Urinary bladder (tissue), 4 donors: ENCODE measurements around the gene ART3. TPM values are rescaled to one million over a fixed set of nuclear protein-coding genes. Genes with fewer than 3 reads are reported as not detected.

Source experiments
- DNase-seq: peaks from one replicate; pipeline ENCODE4 v3.0.0-alpha.2; 2015; ENCODE audit errors: extremely low spot score
- H3K27ac ChIP-seq: one replicate; pipeline ENCODE4 v1.5.1; 2013; ENCODE audit warnings: low read depth, mild to moderate bottlenecking, moderate library complexity
- H3K36me3 ChIP-seq: one replicate; pipeline ENCODE4 v1.6.1; 2013; ENCODE audit warnings: mild to moderate bottlenecking, moderate library complexity; ENCODE audit not compliant: insufficient read depth
- H3K4me1 ChIP-seq: one replicate; pipeline ENCODE4 v1.6.1; 2013; ENCODE audit warnings: mild to moderate bottlenecking, moderate library complexity; ENCODE audit not compliant: insufficient read depth
- H3K4me3 ChIP-seq: one replicate; pipeline ENCODE4 v1.5.1; 2013; ENCODE audit warnings: low read depth, low read length
- WGBS: extraction: QIAGEN DNeasy Blood & Tissue Kit; methylation state at CpG from one replicate; pipeline ENCODE4 v1.1.7; 2013; 5-methylcytosine and 5-hydroxymethylcytosine counted together
- polyA plus RNA-seq: library from polyadenylated mRNA; stranded (reverse); fragments of 200-250 nt; gene quantifications from one replicate; pipeline ENCODE4 v1.2.3, GENCODE V29; 2013
- total RNA-seq: library from RNA; depleted of rRNA; stranded (reverse); fragments of >200 nt; gene quantifications from one replicate; pipeline ENCODE4 v1.2.3, GENCODE V29; 2014
- donor health status: healthy with polysubstance abuse.
- donor health status: healthy.

Gene ART3
- total and polyA plus RNA-seq, 2 donors, result 1.0 to 1.1 TPM

GRCh38 chr4:76058302-76058701, 16.2 kb upstream of the ART3 start:
- Histone ChIP-seq H3K36me3 (no peaks in the 10 kb centered on the region), H3K4me1 (no peaks in the 10 kb centered on the region), H3K4me3 (no peak overlapping the region), H3K27ac (no peak overlapping the region)
- DNase-seq, result no peak

DNA sequence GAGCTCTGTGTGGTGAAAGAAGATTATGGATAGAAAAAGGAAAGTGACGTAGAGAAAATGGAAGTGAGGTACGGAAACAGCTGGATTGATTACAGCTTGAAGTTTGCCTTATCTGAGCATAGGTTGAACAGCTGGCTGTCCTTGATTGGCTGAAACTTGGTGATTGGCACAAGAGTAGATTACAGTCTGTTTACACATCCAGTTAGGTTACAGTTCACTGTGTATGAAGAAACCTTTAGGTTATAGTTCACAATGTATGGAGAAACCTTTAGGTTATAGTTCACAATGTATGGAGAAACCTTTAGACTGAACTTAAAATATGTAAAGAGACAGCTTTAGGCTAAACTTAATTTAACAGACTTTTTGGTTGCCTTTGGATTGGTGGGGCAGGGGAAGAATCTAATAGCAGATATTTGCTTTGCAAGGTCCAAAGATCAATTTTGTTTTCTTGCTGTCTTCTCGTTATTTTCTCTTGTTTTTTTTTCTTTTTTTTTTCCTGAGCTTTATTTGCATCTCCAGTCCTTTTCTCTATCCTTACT, 15.6 kb upstream of the ART3 start:
- Histone ChIP-seq H3K4me1 (no peaks in the 10 kb centered on the region), H3K27ac (no peak overlapping the region), H3K4me3 (no peak overlapping the region), H3K36me3 (no peaks in the 10 kb centered on the region)
- no peak for DNase-seq
- 45% methylated on average over 3 of the region's 3 CpGs for WGBS

DNA sequence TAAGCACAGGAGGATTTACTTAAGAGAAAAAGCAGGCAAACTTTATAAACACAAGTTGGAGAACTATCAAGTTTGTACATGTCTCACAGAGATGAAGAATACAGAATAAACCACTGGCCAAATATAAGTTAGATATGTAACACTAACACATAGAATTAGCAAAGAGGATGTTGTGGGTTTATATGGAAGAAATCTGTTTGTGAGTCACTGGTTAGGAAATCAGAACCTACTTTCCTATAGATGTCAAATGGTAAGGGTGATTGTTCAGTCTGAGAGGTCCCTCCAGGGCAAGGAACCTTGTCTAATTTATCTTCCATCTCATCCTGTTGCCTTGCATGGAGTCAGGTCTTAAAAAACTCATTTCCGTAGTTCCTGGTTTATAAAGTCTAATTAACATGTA, 14.8 kb upstream of the ART3 start:
- H3K4me3 ChIP-seq, result no peak overlapping the region
- 31% methylated on average over 1 of the region's 1 CpG for WGBS
- DNase-seq, result no peak

GRCh38 chr4:76060506-76060905, 14.0 kb upstream of the ART3 start:
- Histone ChIP-seq H3K27ac (no peak overlapping the region), H3K4me3 (no peak overlapping the region), H3K4me1 (no peaks in the 10 kb centered on the region), H3K36me3 (no peaks in the 10 kb centered on the region)
- DNase-seq, result no peak

More for the DNA sequence above, 14.8 kb upstream of the ART3 start:
- H3K27ac ChIP-seq, result no peak overlapping the region
- H3K36me3 ChIP-seq, result no peaks in the 10 kb centered on the region
- H3K4me1 ChIP-seq, result no peaks in the 10 kb centered on the region

DNA sequence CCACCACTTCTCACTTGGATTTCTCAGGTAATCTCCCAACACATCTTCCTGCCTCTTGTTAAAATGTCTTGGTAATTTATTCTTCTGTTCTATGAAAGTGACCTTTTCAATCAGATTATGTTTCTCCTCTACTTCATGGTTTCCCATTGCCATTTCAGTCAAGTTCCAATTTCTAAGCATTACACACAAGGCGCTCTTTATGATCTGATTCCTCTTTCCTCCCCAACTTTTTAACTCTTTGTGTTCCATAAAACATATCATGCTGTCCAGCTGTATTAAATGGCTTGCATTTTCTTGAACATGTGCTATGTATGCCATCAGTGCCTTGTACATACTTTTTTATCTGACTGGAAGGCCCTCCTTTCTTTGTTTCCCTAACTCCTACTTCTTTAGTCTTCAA, 13.1 kb upstream of the ART3 start:
- Histone ChIP-seq H3K27ac (no peak overlapping the region), H3K4me3 (no peak overlapping the region), H3K4me1 (no peaks in the 10 kb centered on the region), H3K36me3 (no peaks in the 10 kb centered on the region)
- WGBS, result 54% methylated on average over 1 of the region's 1 CpG
- no peak for DNase-seq

GRCh38 chr4:76061982-76062381, 12.5 kb upstream of the ART3 start:
- no peak overlapping the region for H3K4me3 ChIP-seq
- H3K27ac ChIP-seq, result no peak overlapping the region
- H3K36me3 ChIP-seq, result no peaks in the 10 kb centered on the region
- H3K4me1 ChIP-seq, result no peaks in the 10 kb centered on the region
- 14% methylated on average over 1 of the region's 1 CpG for WGBS
- no peak for DNase-seq

- DNase-seq, result no peak
- H3K36me3 ChIP-seq, result no peaks in the 10 kb centered on the region
- 54% methylated on average over 3 of the region's 3 CpGs for WGBS
- H3K4me3 ChIP-seq, result no peak overlapping the region
- H3K4me1 ChIP-seq, result no peaks in the 10 kb centered on the region
- no peak overlapping the region for H3K27ac ChIP-seq
Measured at GRCh38 chr4:76066546-76066945, 8.0 kb upstream of the ART3 start.

GRCh38 chr4:76067652-76068286, 6.7 kb upstream of the ART3 start:
- peak; percentile 39 for DNase-seq

GRCh38 chr4:76072760-76073159, 1.7 kb upstream of the ART3 start:
- 70% methylated on average over 4 of the region's 4 CpGs for WGBS
- Histone ChIP-seq H3K4me3 (no peak overlapping the region), H3K4me1 (no peaks in the 10 kb centered on the region), H3K36me3 (no peaks in the 10 kb centered on the region), H3K27ac (no peak overlapping the region)
- no peak for DNase-seq

More at GRCh38 chr4:76067652-76068286, 6.7 kb upstream of the ART3 start:
- H3K36me3 ChIP-seq, result no peaks in the 10 kb centered on the region
- H3K4me3 ChIP-seq, result no peak overlapping the region
- no peak overlapping the region for H3K27ac ChIP-seq
- WGBS, result 2% methylated on average over 2 of the region's 2 CpGs
- no peaks in the 10 kb centered on the region for H3K4me1 ChIP-seq

GRCh38 chr4:76074993-76075600, 588 bp downstream of the ART3 start:
- H3K4me1 ChIP-seq, result no peaks in the 10 kb centered on the region
- DNase-seq, result no peak
- H3K4me3 ChIP-seq, result no peak overlapping the region
- 55% methylated on average over 4 of the region's 4 CpGs for WGBS
- no peak overlapping the region for H3K27ac ChIP-seq
- no peaks in the 10 kb centered on the region for H3K36me3 ChIP-seq

DNA sequence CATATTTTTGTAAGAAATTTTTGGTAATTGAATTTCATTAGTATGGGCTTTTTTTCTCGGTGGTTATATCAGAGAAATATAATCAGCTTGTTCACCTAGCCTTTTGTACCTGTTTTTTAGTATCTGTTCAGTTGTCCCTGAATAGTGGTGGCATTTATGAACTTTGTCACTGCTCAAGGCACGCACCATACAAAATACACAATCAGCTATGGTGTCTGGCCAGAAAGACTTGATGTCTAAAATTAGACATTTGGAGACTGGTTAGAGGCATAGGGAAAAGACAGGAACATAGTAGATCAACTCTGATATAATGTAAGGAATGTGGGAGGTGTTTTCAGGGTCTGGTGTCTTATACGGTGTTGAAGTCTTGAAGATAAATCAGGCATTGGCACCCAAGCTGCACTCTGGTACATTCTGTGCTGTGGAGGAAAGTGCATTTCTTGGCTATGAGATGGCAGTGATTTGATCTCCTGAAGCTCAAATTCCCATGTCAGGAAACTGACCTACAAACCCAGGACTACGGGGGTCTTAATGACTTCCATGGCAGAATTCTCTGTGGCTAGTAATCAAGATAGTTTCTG, 3.6 kb downstream of the ART3 start:
- WGBS, result 64% methylated on average over 4 of the region's 4 CpGs
- no peak overlapping the region for H3K27ac ChIP-seq
- H3K36me3 ChIP-seq, result no peaks in the 10 kb centered on the region
- no peak for DNase-seq
- H3K4me3 ChIP-seq, result no peak overlapping the region
- H3K4me1 ChIP-seq, result no peaks in the 10 kb centered on the region

DNA sequence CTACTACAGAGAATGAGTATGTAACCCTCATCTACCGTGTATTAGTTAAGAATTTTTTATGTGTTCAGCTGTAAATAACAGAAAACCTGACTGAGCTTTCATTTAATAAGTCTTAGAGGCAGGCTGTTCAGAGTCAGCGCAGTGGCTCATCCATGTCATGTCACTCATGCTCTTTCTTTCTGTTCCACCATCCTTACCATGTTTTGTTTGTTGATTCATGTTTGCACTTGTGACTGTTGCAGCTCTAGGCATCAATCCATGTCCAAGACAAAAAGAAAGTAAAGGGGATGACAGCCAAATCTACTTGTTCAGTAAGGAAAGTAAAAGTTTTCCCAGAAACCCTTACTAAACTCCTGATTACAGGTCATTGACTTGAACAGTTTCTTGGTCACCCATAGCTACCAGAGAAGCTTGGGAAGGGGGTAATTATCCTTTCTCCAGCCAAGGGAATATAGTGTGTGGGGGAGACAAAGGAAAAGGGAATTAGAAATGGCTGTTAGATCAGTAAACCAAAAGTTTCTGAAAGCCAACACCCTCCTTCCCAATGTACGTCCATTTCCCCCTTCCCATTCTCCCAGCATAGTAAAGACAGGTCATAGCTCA, 9.0 kb downstream of the ART3 start:
- Histone ChIP-seq H3K4me3 (no peak overlapping the region), H3K36me3 (no peaks in the 10 kb centered on the region), H3K27ac (no peak overlapping the region), H3K4me1 (no peaks in the 10 kb centered on the region)
- no peak for DNase-seq
- 76% methylated on average over 3 of the region's 3 CpGs for WGBS

DNA sequence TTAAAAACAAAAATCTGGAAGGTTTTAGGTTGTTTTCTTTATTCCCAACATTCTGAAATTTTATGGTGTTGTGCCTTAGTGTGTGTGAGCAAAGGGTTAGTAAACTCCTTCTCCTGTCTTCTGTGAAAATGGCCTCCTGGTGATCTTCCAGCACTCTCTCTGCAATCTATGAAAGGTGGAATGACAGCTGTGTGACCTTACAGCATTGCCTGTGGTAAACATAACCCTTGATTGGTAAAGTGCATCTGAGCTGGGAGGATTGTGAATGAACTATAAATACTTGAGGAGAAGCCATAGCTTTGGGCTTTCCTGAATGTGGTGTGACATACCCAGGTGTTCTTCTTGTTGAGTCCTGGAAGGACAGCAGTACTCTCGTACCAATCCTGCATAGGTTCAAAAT, 10.0 kb downstream of the ART3 start:
- 80% methylated on average over 1 of the region's 1 CpG for WGBS
- Histone ChIP-seq H3K27ac (no peak overlapping the region), H3K36me3 (no peaks in the 10 kb centered on the region), H3K4me1 (no peaks in the 10 kb centered on the region), H3K4me3 (no peak overlapping the region)
- no peak for DNase-seq
